COLO829 (cell line): Measurements from ENCODE around the gene ITM2C.

Experiments
- DNase-seq: peaks from one replicate; pipeline ENCODE4 v3.0.0; 2012; ENCODE audit warnings: low spot score

The ITM2C gene

GRCh38 chr2:230864605-230865306 lies at the start of gene ITM2C:
Gene ITM2C, plus strand, starts transcription at chr2:230864942. Its CDS starts 84 bp downstream, at chr2:230865026.
- DNase-seq: peak; percentile 58

GRCh38 chr2:230815088-230815487 lies 49.7 kb upstream of the ITM2C start:
- DNase-seq: no peak

- no peak for DNase-seq
Measured at GRCh38 chr2:230816735-230817134, 48.0 kb upstream of the ITM2C start.

- no peak for DNase-seq
Measured at GRCh38 chr2:230819433-230819832, 45.3 kb upstream of the ITM2C start.

- no peak for DNase-seq
Measured at GRCh38 chr2:230821261-230821990, 43.3 kb upstream of the ITM2C start.

GRCh38 chr2:230821991-230822520 lies 42.7 kb upstream of the ITM2C start:
- no peak for DNase-seq

GRCh38 chr2:230823264-230823964 lies 41.3 kb upstream of the ITM2C start:
- DNase-seq: no peak

GRCh38 chr2:230824406-230824978 lies 40.2 kb upstream of the ITM2C start:
- peak; percentile 54 for DNase-seq

GRCh38 chr2:230825354-230825753 lies 39.4 kb upstream of the ITM2C start:
- no peak for DNase-seq

- no peak for DNase-seq
Measured at GRCh38 chr2:230827774-230828271, 36.9 kb upstream of the ITM2C start.

GRCh38 chr2:230828272-230828961 lies 36.3 kb upstream of the ITM2C start:
- DNase-seq: no peak

GRCh38 chr2:230829293-230829692 lies 35.4 kb upstream of the ITM2C start:
- no peak for DNase-seq

- DNase-seq: no peak
Measured at GRCh38 chr2:230829959-230830358, 34.8 kb upstream of the ITM2C start.

GRCh38 chr2:230830428-230830827 lies 34.3 kb upstream of the ITM2C start:
- DNase-seq: no peak

- no peak for DNase-seq
Measured at GRCh38 chr2:230840301-230840700, 24.4 kb upstream of the ITM2C start.

GRCh38 chr2:230842473-230842872 lies 22.3 kb upstream of the ITM2C start:
- no peak for DNase-seq

GRCh38 chr2:230843132-230843531 lies 21.6 kb upstream of the ITM2C start:
- no peak for DNase-seq

GRCh38 chr2:230846360-230846759 lies 18.4 kb upstream of the ITM2C start:
- no peak for DNase-seq

- DNase-seq: peak; percentile 62
Measured at GRCh38 chr2:230847883-230848388, 16.8 kb upstream of the ITM2C start.

GRCh38 chr2:230849633-230850357 lies 14.9 kb upstream of the ITM2C start:
- DNase-seq: peak; percentile 46

GRCh38 chr2:230850358-230850658 lies 14.4 kb upstream of the ITM2C start:
- DNase-seq: no peak
